LNCaP clone FGC (cell line): Measurements from ENCODE around the gene ADSS1.

ENCODE experiments used
- DNase-seq: peaks from one replicate; pipeline ENCODE4 v3.0.0-alpha.2; 2011; ENCODE audit warnings: low read depth
- H3K4me3 ChIP-seq: 2 replicates; pipeline ENCODE4 v1.5.1; 2011; ENCODE audit warnings: mild to moderate bottlenecking, low read depth, low read length, control low read depth
- TF ChIP-seq, protein P1 (sequence below): IDR thresholded peaks from 2 replicates; pipeline ENCODE4 v1.5.1; 2012; ENCODE audit warnings: mild to moderate bottlenecking; ENCODE audit not compliant: control insufficient read depth, insufficient read depth; ENCODE audit errors: extremely low read depth

Gene ADSS1

DNA sequence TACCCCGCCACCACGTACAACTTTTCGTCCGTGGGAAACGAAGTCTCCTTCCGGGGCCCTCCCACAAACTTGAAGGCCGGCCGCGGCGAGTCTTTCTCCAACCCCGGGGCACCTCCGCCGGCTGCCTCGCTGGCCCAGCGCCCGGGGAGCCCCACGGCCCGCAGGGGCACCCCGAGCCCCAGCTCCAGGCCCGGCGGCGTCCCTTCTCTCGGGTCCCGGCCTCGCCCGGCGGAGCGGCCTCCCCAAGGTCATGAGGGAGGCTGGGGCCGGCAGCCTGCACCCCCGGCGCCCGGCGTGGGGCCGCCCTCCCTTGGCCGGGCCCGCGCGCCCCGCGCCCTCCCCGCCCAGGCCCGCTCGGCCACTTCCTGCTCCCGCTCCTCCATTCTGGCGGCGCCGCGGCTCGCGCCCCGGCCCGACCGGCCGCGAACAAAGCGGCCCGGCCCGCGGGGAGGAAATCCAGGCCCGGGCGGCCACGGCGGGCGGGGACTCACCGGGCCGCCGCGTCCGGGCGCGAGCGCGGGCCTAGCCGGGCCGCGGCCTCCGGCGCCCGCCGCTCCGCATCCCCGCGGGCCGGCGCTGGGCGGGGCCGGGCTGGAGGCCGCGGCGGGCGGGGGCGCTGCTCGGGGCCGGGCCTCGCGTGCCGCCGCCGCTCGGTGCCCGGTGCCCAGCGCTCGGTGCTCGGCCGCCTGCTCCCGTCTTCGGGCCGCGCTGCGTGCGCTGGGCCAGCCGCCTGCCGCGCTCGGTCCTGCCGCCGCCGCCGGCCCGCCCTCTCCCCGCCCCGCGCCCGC, 71.2 kb downstream of the ADSS1 start, which contains the start of gene AKT1:
Gene AKT1 (minus strand): TSS at position 756 of the 788 bp plus-strand sequence. CDS start 3,105 bp downstream, outside the sequence.
- no peak for DNase-seq
- H3K4me3 ChIP-seq, result peak within 1 kb of the TSS; percentile 90
- TF ChIP-seq, protein P1, sequence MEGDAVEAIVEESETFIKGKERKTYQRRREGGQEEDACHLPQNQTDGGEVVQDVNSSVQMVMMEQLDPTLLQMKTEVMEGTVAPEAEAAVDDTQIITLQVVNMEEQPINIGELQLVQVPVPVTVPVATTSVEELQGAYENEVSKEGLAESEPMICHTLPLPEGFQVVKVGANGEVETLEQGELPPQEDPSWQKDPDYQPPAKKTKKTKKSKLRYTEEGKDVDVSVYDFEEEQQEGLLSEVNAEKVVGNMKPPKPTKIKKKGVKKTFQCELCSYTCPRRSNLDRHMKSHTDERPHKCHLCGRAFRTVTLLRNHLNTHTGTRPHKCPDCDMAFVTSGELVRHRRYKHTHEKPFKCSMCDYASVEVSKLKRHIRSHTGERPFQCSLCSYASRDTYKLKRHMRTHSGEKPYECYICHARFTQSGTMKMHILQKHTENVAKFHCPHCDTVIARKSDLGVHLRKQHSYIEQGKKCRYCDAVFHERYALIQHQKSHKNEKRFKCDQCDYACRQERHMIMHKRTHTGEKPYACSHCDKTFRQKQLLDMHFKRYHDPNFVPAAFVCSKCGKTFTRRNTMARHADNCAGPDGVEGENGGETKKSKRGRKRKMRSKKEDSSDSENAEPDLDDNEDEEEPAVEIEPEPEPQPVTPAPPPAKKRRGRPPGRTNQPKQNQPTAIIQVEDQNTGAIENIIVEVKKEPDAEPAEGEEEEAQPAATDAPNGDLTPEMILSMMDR, result no peak

DNA sequence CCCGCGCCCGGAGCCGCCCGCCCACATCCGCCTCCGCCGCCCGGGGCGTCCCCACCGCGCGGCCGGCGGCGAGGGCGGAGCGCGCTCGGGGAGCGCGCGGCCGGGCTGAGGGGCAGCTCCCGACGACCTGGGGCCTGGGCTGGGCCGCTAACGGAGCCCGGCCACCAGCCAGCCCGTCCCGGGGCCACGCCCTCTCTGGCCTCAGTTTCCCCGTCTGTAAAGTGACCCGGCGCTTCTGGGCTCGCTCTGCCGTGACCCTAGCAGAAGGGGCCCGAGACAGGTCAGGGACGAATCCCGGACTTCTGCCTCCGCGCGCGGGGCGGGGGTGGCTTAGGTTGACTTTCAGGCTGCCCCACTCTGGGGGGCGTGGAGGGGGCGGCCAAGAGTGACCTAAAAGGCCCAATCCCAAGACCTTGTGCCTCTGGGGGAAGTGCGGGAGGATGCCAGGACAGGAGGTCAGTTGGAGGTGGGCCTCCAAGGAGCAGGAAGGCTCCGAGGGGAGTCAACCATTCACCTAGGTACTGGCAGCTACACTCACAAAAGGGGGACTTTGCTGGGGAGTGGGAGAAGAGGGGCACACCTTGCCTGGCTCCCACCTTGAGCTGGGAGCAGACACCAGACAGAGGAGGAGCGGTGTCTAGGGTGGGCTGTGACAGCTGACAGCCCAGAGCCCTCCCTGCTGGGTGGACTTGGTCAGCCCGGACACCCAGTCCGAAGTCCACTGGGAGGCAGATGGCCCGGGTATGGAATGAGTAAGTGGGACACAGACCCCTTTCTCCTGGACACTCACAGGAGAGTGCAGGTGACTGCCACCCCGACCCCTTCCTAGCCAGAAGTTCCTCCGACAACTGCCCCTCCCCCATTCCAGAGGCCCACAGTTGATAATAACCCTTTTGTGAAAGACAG, 72.0 kb downstream of the ADSS1 start:
- peak overlapping the region; percentile 58 for H3K4me3 ChIP-seq
- TF ChIP-seq, protein P1, result no peak
- DNase-seq, result no peak

DNA sequence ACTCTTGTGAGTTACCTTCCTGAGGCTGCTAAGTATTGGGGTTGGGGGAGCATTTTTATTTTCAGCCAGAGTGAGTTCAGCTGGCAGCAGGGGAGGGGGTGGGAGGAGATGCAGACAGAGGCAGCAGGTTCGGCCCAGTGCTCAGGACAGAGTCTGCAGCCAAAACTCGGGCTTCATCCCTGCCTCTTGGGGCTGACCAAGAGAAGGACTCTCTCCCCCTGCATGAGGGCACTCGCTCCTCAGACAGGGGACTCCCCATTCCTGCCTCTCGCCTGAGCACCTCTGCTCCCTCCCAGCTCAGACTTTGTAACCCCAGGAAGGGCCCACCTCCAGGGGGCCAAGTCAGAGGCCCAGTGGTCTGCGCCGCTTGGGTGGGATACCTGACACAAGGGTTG, 72.7 kb downstream of the ADSS1 start:
- TF ChIP-seq, protein P1, result no peak
- DNase-seq, result no peak
- H3K4me3 ChIP-seq, result no peak overlapping the region
